DND-41 (cell line): Measurements from ENCODE around the gene RYR2.

Source experiments
- ATAC-seq: fragments of 200-7000 bp; cut with Tn5 transposase; 3 replicates; pipeline ENCODE4 v1.9.1; 2021; ENCODE audit warnings: low read depth; ENCODE audit not compliant: insufficient read depth
- DNase-seq: peaks from one replicate; pipeline ENCODE4 v3.0.0-alpha.2; 2020
- H2AFZ ChIP-seq: 2 replicates; pipeline ENCODE4 v1.6.0; 2012; ENCODE audit warnings: low read depth, low read length
- H3K27ac ChIP-seq: 2 replicates; pipeline ENCODE4 v1.5.1; 2012; ENCODE audit warnings: low read length, inconsistent platforms
- H3K27me3 ChIP-seq: fragments of 200-600 bp; sonication (generic); 2 replicates; pipeline ENCODE4 v1.6.0; 2012; ENCODE audit warnings: low read length, mild to moderate bottlenecking, inconsistent platforms; ENCODE audit not compliant: insufficient read depth, poor library complexity
- H3K36me3 ChIP-seq: 2 replicates; pipeline ENCODE4 v1.5.1; 2012; ENCODE audit warnings: low read length, inconsistent platforms; ENCODE audit not compliant: insufficient read depth
- H3K4me1 ChIP-seq: 2 replicates; pipeline ENCODE4 v1.5.1; 2012; ENCODE audit warnings: mild to moderate bottlenecking, low read length; ENCODE audit not compliant: insufficient read depth
- H3K4me2 ChIP-seq: 2 replicates; pipeline ENCODE4 v1.6.0; 2012; ENCODE audit warnings: mild to moderate bottlenecking, moderate library complexity, low read length, inconsistent platforms; ENCODE audit not compliant: insufficient read depth
- H3K4me3 ChIP-seq, 2 experiments: fragments of 200-600 bp in 1 of 2; shearing (Covaris generic) in 1 of 2; 2 replicates each; pipeline ENCODE4 v1.5.1; 2012 to 2016; ENCODE audit warnings: inconsistent platforms in 2 of 2, low read length in 2 of 2, mild to moderate bottlenecking in 2 of 2, low read depth in 1 of 2, moderate library complexity in 1 of 2
- H3K79me2 ChIP-seq: 2 replicates; pipeline ENCODE4 v1.6.0; 2012; ENCODE audit warnings: low read length, inconsistent platforms; ENCODE audit not compliant: insufficient read depth
- H3K9ac ChIP-seq: 2 replicates; pipeline ENCODE4 v1.6.0; 2012; ENCODE audit warnings: low read depth, mild to moderate bottlenecking, inconsistent platforms, low read length, moderate library complexity
- H3K9me3 ChIP-seq: 2 replicates; pipeline ENCODE4 v1.5.1; 2012; ENCODE audit warnings: low read length, moderate library complexity, mild to moderate bottlenecking, inconsistent platforms; ENCODE audit not compliant: insufficient read depth, severe bottlenecking
- H4K20me1 ChIP-seq: 2 replicates; pipeline ENCODE4 v1.6.0; 2012; ENCODE audit warnings: low read length; ENCODE audit not compliant: insufficient read depth
- CTCF ChIP-seq: IDR thresholded peaks from 2 replicates; pipeline ENCODE4 v1.5.1; 2012; ENCODE audit warnings: borderline replicate concordance, low read length, moderate library complexity, mild to moderate bottlenecking; ENCODE audit not compliant: poor library complexity, severe bottlenecking; ENCODE audit errors: extremely low read depth
- EZH2 ChIP-seq: IDR thresholded peaks from 3 replicates; pipeline ENCODE4 v1.6.1; 2012; ENCODE audit warnings: borderline replicate concordance, low read depth, mild to moderate bottlenecking, moderate library complexity, low read length, inconsistent platforms; ENCODE audit not compliant: severe bottlenecking

Gene RYR2

GRCh38 chr1:237341391-237341790 is 299.4 kb downstream of the RYR2 start:
- Histone ChIP-seq H3K4me3 (no peak overlapping the region), H3K36me3 (no peaks in the 10 kb centered on the region), H3K79me2 (no peaks in the 10 kb centered on the region), H3K4me1 (no peaks in the 10 kb centered on the region), H4K20me1 (no peaks in the 10 kb centered on the region), H3K9ac (no peak overlapping the region), H3K27me3 (no peaks in the 10 kb centered on the region), H3K4me2 (no peak overlapping the region), H2AFZ (no peak overlapping the region), H3K9me3 (no peaks in the 10 kb centered on the region), H3K27ac (no peak overlapping the region)
- no peak for ATAC-seq
- TF ChIP-seq CTCF, result no peak
- TF ChIP-seq EZH2, result no peak
- no peak for DNase-seq

- Histone ChIP-seq H3K36me3 (no peaks in the 10 kb centered on the region), H3K79me2 (no peaks in the 10 kb centered on the region), H3K27ac (no peak overlapping the region), H3K4me1 (no peaks in the 10 kb centered on the region), H3K4me3 (no peak overlapping the region), H3K4me2 (no peak overlapping the region), H2AFZ (no peak overlapping the region), H3K9me3 (no peaks in the 10 kb centered on the region), H4K20me1 (no peaks in the 10 kb centered on the region), H3K9ac (no peak overlapping the region), H3K27me3 (no peaks in the 10 kb centered on the region)
- DNase-seq, result no peak
- TF ChIP-seq EZH2 (no peak), CTCF (no peak)
- ATAC-seq, result no peak
These were observed 300.7 kb downstream of the RYR2 start for GRCh38 chr1:237342730-237343129.

- no peaks in the 10 kb centered on the region for H3K4me1 ChIP-seq
- no peak for DNase-seq
These were observed 310.8 kb downstream of the RYR2 start for GRCh38 chr1:237352747-237353146.

More at GRCh38 chr1:237352747-237353146, 310.8 kb downstream of the RYR2 start:
- Histone ChIP-seq H3K4me2 (no peak overlapping the region), H3K27ac (no peak overlapping the region), H3K9ac (no peak overlapping the region), H3K27me3 (no peaks in the 10 kb centered on the region), H4K20me1 (no peaks in the 10 kb centered on the region), H2AFZ (no peak overlapping the region), H3K9me3 (no peaks in the 10 kb centered on the region), H3K36me3 (no peaks in the 10 kb centered on the region), H3K4me3 (no peak overlapping the region), H3K79me2 (no peaks in the 10 kb centered on the region)
- no peak for ATAC-seq
- TF ChIP-seq EZH2 (no peak), CTCF (no peak)
